ENCODE results near the gene ARHGAP27.

Gene ARHGAP27

GRCh38 chr17:45405250-45406086 lies 27.2 kb downstream of the ARHGAP27 start:
- no peak for DNase-seq

GRCh38 chr17:45404870-45405249 lies 27.8 kb downstream of the ARHGAP27 start:
- DNase-seq = no peak

- DNase-seq = no peak
Measured at GRCh38 chr17:45403906-45404490, 28.7 kb downstream of the ARHGAP27 start.

- DNase-seq = no peak
Measured at GRCh38 chr17:45402916-45403315, 29.8 kb downstream of the ARHGAP27 start.

GRCh38 chr17:45398800-45399199 lies 33.9 kb downstream of the ARHGAP27 start:
- DNase-seq = no peak

GRCh38 chr17:45397796-45398195 lies 34.9 kb downstream of the ARHGAP27 start:
- DNase-seq = no peak

- no peak for DNase-seq
Measured at GRCh38 chr17:45396496-45397205, 36.0 kb downstream of the ARHGAP27 start.

GRCh38 chr17:45395569-45396415 lies 36.9 kb downstream of the ARHGAP27 start:
- no peak for DNase-seq

- peak; percentile 45 for DNase-seq
Measured at GRCh38 chr17:45394913-45395568, 37.6 kb downstream of the ARHGAP27 start.

- DNase-seq = no peak
Measured at GRCh38 chr17:45394564-45394912, 38.1 kb downstream of the ARHGAP27 start.

- no peak for DNase-seq
Measured at GRCh38 chr17:45394091-45394490, 38.6 kb downstream of the ARHGAP27 start.

GRCh38 chr17:45393411-45393810 lies 39.3 kb downstream of the ARHGAP27 start:
- DNase-seq = no peak

GRCh38 chr17:45391918-45392317 lies 40.8 kb downstream of the ARHGAP27 start:
- no peak for DNase-seq

GRCh38 chr17:45391291-45391690 lies 41.4 kb downstream of the ARHGAP27 start:
- no peak for DNase-seq

- no peak for DNase-seq
Measured at GRCh38 chr17:45389354-45389753, 43.3 kb downstream of the ARHGAP27 start.

GRCh38 chr17:45388604-45389325 lies 43.9 kb downstream of the ARHGAP27 start:
- no peak for DNase-seq

GRCh38 chr17:45387739-45388138 lies 44.9 kb downstream of the ARHGAP27 start:
- no peak for DNase-seq

GRCh38 chr17:45386178-45386577 lies 46.5 kb downstream of the ARHGAP27 start:
- DNase-seq = no peak

GRCh38 chr17:45385331-45385997 lies 47.2 kb downstream of the ARHGAP27 start:
- DNase-seq = peak; percentile 45

- no peak for DNase-seq
Measured at GRCh38 chr17:45384789-45385262, 47.8 kb downstream of the ARHGAP27 start.
